ENCODE data around the gene UBE2Q2. TPM values are rescaled to one million over a fixed set of nuclear protein-coding genes. Genes with fewer than 3 reads are reported as not detected.

UBE2Q2 gene
- total RNA-seq, 1 donor, result 58.6 TPM

Small RNA genes lying within 50 kb of the gene (small RNA-seq; reads per million reads assigned to genes)
- not detected for gene RN7SL510P

Other genes with a start within 250 kb of the UBE2Q2 start
- gene SNUPN, start 217.7 kb upstream of the UBE2Q2 start, total RNA-seq (ENCODE audit: low replicate concordance), result 41.5 and 43.3 TPM in 2 replicates
- 81.7 and 82.1 TPM in 2 replicates for gene IMP3, start 203.2 kb upstream of the UBE2Q2 start, total RNA-seq (ENCODE audit: low replicate concordance)
- 27.8 and 35.2 TPM in 2 replicates for gene SNX33, start 195.5 kb upstream of the UBE2Q2 start, total RNA-seq (ENCODE audit: low replicate concordance)
- gene CSPG4, start 130.6 kb upstream of the UBE2Q2 start, total RNA-seq (ENCODE audit: low replicate concordance), result 12.0 and 27.8 TPM in 2 replicates
- 23.8 and 32.7 TPM in 2 replicates for gene FBXO22, start 60.4 kb downstream of the UBE2Q2 start, total RNA-seq (ENCODE audit: low replicate concordance)
- not detected in 2 replicates for gene NRG4, start 169.0 kb downstream of the UBE2Q2 start, total RNA-seq (ENCODE audit: low replicate concordance)
- gene TMEM266, start 216.5 kb downstream of the UBE2Q2 start, total RNA-seq (ENCODE audit: low replicate concordance), result 0.09 TPM in 1 of 2 replicates, not detected in the other

All from fibroblast of the aortic adventitia (primary cell).